ENCODE data around the gene FBLN2.

FBLN2 gene

DNA sequence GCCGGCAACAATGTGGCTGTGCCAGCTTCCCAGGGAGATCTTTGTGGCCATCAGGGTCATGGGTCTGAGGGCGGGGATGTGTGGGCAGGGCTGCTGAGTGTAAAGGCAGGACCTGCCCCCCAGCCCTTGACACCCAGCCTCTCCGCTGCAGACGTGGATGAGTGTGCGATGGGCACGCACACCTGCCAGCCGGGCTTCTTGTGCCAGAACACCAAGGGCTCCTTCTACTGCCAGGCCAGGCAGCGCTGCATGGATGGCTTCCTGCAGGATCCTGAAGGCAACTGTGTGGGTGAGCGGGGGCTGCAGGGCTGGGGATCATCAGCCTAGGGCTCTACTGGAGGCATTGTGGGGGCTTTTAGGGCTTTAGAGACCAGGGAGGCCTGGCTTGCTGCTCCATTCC, 78.8 kb downstream of the FBLN2 start:
- no peak for DNase-seq

DNA sequence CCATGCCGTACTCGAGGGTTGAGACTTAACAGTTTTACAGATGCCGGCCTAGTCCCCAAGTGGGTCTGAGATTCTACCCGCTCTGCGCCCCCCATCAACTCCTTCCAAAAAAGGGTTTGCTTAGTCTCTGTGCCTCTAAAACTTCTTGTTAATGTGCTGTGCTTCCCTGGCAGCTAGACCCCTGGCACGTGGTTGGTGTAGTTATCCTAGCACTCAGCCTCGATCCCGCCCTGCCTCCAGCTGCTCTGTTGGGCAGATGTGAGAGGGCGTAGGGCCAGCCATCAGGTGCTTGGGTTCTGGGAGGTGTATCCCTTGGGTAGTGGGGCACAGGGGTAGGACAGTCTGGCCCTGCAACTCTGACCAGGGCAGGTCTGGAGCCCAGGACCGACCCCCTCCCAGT, 79.5 kb downstream of the FBLN2 start:
- DNase-seq: no peak

DNA sequence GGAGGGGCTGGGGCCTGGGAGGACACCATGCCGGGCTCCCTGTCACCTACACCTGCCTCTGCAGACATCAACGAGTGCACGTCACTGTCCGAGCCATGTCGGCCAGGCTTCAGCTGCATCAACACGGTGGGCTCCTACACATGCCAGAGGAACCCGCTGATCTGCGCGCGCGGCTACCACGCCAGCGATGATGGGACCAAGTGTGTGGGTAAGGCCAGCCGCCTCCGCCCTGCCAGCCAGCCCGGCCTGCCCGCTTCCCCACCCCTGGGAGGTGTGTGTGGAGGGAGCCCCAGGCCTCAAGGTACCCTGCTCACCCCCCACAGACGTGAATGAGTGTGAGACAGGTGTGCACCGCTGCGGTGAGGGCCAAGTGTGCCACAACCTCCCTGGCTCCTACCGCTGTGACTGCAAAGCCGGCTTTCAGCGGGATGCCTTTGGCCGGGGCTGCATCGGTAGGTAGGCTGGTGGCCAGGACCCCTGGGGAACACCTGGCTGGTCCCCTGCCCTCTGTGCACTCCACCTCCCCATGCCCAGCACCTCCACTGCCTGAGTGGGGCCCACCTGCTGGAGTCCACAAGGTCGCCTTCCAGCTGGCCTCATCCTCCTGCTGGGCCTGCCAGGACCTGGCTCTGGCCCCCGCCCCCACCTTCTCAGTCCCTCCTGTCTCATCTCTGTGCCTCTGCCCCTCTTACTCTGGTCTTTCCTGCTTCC, 80.1 kb downstream of the FBLN2 start:
- DNase-seq: no peak

DNA sequence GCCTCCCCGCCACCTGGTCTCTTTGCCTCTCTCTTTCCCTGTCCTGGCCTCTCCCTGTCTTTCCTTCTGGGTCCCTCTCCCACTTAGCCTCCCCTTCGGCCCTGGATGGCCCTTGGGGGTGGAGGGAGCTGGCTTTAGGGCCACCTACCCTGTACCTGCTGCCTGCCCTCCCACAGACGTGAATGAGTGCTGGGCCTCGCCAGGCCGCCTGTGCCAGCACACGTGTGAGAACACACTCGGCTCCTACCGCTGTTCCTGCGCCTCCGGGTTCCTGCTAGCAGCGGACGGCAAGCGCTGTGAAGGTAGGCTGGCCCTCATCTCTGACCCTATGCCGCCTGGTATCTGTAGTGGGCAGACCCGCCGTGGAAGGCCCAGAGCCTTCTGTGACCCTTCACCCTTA, 80.7 kb downstream of the FBLN2 start:
- DNase-seq: no peak

DNA sequence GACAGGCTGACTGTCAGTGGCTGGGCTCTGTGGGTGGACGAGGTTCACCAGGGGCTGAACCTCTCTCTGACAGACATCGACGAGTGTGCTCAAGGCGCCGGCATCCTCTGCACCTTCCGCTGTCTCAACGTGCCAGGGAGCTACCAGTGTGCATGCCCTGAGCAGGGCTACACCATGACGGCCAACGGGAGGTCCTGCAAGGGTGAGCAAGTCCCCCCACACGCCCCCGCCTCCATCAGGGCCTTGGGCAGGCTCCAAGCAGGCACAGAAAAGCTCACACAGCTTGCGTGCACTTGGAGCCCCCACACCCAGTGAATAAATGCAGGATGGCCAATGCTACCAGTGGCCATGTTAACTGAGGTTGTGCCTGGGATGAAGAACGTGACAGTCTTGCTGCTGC, 82.3 kb downstream of the FBLN2 start:
- DNase-seq: no peak

DNA sequence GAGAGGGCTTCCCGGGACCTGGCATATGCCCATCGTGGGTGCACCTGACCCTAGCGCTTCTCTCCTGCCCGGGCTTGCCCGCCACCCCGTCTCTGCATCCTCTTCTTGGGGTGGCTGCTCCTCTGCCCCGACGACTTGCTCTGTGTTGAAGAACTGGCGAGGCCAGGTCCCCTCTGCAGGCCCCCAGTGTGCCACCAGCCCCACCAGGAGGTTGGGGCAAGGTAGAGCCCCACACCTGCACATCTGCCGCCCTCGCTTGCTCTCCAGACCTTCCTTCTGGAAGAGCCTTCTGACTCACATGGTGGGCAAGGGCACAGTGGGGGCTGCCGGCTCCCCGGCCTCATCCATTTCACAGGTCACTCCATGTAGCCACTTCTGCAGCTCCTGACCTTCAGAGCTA, 84.3 kb downstream of the FBLN2 start:
- no peak for DNase-seq

DNA sequence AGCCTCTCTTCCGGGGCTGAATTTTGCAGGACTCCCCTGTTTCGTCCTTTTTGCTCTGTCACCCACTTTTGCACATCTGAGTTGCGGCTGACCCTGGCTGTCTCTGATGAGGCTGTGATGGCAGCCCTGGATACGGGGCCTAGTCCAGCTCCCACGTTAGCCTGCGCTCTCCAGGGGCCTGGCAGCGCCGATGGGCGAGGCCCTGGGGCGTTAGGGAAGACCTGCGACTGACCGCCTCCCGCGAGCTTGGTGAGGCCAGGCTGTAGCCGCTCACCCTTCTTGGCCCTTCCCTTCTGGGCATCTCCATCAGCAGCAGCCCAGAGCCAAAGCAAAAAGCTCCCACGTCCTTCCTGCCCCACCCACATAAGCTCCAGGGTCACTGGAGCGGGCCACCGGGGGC, 85.2 kb downstream of the FBLN2 start:
- no peak for DNase-seq

DNA sequence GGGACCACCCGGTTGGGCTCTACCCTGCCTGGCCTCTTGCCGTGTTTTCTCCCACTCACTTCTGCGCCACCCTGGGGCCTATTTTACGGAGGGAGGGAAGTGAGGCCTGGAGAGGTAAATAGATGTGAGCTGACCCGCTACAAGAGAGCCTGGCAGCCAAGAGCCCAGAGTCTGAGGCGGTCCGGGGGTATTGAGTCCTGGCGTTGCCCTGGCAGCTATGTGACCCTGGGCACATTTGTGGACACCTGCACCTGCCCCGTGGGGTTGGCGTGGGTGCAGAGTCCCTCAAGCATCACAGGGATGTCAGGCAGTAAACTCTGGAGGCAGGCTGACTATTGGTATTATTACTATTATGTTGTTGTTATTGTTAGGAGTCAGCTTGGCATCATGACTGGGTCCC, 85.7 kb downstream of the FBLN2 start:
- no peak for DNase-seq

DNA sequence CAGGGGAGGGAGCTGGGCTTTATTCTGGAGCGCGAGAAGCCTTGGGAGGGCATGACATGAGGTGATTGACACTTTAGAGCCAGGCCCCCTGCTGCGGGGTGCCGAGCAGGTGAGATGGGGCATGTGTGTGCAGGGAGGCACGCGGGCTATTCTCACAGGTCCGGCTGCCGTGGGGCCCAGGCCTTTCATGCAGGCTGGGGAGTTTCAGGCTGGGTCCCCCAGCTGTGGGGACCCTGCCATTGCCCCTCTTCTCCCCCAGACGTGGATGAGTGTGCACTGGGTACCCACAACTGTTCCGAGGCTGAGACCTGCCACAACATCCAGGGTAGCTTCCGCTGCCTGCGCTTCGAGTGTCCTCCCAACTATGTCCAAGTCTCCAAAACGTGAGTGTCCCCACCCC, 87.3 kb downstream of the FBLN2 start:
- no peak for DNase-seq

DNA sequence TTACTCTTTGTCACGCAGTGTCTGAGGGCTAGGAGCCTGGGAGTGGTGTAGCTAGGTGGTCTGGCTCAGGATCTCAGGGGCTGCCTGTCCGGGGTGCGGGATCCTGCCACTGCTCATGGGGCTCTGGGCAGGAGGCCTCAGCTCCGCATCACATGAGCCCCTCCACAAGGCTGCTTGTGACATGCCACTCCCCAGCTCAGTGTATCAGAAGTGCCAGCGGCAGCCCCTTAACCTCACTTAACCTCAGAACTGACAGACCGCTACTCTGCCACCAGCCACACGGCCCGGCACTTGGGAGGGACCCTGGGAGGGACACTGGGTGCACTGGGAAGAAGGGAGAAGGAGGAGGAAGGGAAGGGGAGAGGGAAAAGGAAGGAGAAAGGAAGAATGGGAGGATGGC, 87.9 kb downstream of the FBLN2 start:
- no peak for DNase-seq

DNA sequence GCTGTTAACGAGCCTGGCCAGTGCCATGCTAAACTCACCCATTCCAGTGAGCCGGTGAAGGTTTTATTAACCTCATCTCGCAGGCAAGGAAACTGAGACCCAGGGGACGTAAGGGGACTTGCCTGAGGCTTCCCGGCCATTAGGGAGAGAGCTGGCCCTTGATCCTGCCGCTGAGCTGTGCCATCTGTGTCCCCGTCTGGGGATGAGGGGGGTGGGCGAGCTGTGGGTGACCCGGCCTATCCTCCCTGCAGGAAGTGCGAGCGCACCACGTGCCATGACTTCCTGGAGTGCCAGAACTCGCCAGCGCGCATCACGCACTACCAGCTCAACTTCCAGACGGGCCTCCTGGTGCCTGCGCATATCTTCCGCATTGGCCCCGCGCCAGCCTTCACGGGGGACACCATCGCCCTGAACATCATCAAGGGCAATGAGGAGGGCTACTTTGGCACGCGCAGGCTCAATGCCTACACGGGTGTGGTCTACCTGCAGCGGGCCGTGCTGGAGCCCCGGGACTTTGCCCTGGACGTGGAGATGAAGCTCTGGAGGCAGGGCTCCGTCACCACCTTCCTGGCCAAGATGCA, 88.5 kb downstream of the FBLN2 start:
- no peak for DNase-seq

DNA sequence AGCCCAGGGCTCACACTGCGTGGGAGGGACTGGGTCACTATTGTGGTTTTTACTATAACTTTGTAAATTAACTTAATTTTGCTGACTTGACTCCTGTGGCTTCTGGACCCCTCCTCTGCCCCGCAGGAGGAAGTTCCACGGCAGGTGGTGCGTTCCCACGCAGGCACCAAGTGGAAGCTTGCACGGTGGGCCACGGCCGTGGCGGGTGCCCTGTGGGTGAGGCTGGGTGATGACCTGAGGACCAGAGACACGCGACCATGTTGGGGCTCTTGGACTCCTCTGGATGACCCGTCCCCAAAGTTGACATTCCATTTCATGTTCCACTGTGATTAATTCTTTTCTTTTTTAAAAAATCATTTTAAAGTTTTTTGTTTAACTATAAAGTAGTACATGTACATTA, 89.0 kb downstream of the FBLN2 start:
- no peak for DNase-seq

DNA sequence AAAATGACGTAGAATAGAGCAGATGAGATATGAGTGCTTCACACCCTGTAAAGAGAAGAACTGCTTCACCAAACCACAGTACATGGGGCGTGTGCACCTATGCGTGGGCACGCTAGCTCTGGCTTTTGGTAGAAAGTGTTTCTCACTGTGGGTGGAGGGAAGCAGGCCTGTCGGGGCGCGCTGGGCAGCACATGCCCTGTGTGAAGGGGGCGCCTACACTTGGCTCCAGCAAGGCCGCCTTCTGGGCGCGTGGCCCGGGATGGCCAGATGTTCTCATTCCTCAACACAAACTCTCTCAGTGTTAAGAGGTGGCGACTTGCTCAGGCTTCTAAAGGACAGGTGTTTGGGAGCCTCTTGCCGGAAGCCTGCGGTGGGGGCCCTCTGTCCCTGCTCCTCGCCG, 90.0 kb downstream of the FBLN2 start:
- DNase-seq: no peak

DNA sequence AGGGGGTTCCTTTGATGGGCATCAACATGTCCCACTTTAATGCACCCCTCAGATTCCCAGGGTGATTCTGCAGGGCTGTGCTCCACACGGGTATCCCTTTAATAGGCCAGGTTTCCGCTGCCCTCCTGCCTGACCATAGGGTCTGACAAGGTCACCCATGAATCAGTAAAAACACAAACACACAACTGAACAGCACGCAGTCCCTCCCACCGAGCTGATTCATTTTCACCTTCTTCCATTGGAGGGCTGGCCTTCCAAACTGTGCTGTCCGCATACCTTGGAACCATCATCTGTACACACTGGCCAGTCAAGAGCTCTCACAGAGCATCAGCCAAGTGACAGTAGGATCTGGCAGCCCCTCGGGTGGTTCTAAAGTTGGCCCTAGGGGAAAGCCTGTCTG, 93.7 kb downstream of the FBLN2 start:
- no peak for DNase-seq

DNA sequence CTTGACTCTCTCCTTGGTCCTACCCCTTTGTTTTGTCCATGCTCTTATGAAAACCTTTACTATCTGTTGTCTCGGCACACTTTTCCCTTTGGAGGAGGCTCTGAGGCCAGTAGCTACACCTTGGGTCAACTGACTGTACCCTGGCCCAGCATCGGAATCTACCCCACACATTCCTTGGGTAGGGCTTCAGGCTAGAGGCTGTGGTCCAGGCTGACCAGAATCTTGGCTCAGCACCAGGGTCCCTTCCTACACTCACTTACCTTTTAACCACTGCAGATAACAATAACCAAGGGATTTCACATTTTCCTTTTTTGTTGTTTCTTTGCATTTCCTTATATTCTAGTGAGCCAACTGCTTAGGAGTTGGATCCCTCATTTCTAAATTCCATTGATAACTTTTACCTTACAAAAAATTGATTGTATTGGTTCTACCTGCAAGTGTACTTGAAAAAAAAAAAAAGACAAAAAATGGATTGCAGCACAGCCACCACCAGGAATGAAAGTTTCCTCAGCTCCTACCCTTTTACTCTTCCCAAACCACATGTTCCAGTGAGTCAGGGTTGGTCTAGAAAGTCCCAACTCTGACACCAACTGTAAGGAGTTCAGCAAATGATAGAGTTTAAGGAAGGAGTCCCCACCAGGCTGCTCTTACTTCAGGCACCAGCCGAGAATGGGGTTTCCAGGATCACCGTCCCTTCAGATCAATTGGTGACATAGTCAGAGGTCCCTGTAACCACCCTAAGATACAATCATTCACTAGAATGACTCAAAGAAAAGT, 95.6 kb downstream of the FBLN2 start:
- no peak for DNase-seq

DNA sequence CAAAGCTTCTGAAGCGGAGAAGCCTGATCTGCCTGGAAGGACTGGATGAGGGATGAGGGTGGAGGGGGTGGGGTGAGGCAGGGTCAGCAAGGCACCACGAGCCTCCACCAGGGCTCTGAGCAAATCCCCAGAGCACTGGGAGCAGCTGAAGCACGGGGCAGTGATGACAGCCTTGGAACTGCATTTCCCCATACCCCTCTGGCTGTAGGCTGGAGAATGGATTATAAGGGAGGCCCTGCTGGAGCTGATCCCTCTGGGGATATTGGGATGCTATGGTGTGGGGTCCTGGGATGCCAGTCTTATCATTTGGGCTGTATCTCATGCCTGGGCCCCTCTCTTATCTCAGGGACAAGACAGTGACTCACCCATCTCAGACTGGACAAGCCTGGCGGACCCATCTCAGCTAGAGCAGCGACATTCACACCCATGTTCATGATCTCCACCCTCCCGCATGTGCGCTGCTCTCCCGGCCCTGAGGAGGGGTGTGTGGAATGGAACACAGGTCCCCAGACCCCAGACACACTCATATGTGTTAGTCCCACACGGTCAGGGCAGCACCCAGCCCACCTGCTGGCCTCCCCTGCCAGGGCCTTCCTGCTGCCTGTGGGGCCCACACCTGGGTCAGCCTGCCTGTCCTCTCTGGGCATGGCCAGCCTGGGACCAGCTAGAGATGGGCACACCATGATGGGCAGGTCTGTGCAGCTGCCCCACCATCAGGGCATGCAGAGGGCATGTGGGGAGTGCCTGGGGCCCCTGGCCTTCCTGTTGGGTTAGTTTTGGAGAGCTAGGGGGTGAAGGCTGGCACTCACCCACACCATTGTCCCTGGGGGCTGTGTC, 97.1 kb downstream of the FBLN2 start:
- no peak for DNase-seq

DNA sequence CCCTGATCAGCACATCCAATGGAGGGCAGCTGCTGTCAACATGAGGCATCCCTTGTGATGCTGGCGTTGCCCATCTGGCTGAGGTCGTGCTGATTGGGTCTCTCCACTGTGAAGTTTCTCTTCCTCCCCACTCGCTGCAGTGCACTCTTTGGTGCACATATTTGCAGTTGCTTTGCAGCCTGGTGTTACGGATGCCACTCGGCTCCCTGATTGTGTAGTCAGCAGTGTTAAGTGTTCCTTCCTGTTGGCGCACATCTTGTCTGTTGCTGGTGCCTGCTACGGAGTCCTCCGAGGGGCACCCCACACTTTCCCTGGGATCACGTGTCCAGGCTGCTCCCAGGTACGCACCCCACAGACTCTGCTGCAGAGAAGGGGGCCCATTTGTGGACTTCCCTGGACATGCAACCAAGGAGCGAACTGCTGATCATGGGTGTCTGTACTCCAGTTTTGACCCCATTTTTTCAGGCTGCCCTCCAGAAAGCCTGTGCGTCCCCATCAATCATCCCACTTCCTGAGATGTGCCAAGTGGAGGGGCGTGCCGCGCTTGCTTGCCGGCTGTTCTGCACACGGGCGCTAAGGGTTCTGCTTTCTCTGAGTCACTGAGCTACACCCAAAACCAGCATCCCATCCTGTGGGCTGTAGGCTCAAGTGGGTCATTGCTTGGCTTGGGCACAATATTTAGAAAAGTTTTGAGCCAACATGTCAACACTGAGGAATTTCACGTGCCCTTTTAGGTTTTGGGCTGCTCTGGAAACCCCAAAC, 98.6 kb downstream of the FBLN2 start:
- DNase-seq: no peak

DNA sequence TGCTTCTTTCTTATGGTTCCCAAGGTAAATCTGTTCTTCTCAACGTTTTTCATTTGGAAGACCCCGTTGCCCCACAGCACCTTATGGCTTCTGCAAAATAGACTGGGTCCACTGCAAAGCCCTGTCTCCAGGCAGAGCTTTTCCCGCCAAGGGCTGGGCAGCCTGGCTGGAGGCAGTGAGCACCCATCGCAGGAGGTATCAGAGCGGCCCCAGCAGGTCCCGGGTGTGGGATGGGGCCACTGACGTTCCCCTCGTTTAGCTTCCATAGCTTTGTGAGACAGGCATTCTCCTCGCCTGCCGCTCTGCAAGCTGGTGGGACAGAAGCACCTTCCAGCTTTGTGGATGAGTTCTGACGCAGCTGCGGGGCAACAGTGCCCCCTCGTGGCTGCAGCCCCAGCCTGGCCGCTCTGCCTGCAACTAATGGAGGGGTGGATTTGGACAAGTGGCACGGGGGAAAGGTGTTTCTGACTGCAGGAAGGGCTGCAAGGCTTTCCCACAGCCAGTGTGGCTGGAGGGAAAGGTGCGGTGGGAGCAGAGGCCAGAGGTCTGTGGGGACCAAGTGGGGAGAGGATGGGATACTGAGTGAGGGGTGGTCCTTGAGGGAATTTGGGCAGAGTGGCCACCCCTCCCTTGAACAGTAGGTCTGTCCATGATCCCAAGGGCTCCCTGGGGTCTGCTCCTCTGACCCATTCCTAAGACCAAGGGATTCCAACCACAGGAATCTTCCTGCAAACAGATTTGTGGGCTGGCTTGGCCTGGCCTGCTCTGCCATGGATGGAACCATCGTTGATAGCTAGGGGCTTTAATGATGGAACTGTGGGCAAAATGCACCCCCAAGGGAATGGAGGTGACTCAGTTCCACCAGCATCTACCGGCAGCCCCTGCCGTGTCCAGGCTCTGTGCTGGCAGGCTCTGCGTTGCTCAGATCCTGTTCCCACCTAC, 99.4 kb downstream of the FBLN2 start:
- peak; percentile 7 for DNase-seq

DNA sequence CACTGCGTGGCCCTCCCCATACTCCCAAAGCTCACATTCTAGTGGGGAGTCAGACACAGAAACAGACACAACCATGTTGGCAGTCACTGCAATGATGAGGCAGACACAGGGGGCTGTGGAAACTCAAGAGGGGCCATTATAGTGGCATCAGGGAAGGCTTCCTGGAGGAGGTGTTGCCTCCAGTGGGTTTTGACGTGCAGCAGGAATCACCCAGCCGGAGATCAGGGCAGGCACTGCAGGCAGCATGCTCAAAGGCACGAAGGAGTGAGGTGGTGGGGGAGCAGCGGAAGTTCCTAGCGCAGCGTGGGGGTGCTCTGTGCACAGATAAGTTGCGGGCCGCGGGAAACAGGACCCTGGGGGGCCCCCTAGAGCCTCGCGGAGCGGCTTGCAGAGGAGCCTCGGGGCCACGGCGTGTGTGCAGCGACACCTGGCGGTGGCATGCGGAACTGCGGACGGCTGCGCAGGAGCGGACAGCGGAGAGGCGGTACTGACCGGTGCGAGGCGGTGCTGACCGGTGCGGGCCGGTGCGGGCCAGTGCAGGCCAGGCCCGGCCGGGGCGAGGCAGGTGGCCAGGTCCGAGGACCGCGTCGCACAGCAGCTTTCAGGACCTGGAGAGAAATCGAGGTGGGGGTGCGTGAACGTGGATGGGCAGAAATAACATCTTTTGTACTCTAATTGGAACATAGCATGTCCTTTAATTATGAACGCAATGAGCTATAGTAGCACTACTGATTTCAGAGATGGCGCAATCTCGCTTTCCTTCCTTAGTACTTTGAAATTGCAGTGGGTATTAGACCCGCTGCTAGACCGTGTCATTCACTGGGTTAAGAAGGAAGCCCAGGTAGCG, 101.5 kb downstream of the FBLN2 start:
- no peak for DNase-seq

DNA sequence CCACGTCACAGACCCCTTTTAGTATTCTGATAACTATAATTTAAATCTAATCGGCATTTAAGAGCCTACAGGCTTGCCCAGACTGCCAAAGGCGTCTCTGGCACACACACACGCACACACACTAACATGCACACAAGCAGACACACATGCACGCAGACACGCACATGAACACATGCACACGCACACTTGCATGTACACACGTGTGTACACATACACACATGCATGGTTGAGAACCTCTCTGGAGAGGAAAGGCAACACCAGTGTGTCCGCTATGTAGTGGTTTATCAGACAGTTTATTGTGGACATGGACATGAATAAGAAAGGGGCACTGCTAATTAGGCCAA, 102.1 kb downstream of the FBLN2 start:
- no peak for DNase-seq

All from NCI-H1048 (cell line).